Fibroblast of villous mesenchyme (primary cell): Measurements from ENCODE around the gene ZNF407. TPM values are rescaled to one million over a fixed set of nuclear protein-coding genes. Genes with fewer than 3 reads are reported as not detected.

Experiments used
- DNase-seq: peaks from one replicate; pipeline ENCODE4 v3.0.0-alpha.2; 2010; ENCODE audit warnings: low read depth
- H3K4me3 ChIP-seq: 2 replicates; pipeline ENCODE4 v1.5.1; 2011; ENCODE audit warnings: low read depth, mild to moderate bottlenecking, low read length
- CTCF ChIP-seq: IDR thresholded peaks from 2 replicates; pipeline ENCODE4 v1.5.1; 2012; ENCODE audit warnings: low read depth, mild to moderate bottlenecking, low read length; ENCODE audit not compliant: insufficient read depth
- total RNA-seq: library from RNA; depleted of rRNA; stranded (reverse); fragments of >200 nt; gene quantifications from 2 replicates; pipeline ENCODE4 v1.2.3, GENCODE V29; 2012

Gene ZNF407
- total RNA-seq, 1 donor, result 22.0 TPM

DNA sequence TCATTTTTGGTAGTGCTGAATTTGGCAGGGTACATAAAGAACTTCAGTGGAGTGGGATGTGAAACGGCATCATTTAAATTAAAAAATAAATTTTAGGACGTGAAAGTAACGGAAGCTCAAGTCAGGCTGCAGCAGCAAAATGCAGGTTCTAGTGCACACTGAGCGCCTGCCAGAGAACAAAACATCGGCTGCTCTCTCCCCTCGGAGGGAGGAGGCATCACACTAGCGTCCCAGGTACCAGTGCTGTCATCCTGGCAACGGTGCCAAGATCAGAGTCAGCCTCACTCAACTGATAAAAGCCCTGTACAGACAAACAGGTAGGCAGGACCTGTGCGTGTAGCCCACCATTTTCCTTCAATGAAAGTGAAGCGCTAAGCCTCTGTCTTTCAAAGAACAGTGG, 349.7 kb downstream of the ZNF407 start:
- no peak overlapping the region for H3K4me3 ChIP-seq
- no peak for TF ChIP-seq CTCF
- DNase-seq, result no peak

- TF ChIP-seq CTCF, result no peak
These were observed 350.2 kb downstream of the ZNF407 start for GRCh38 chr18:74947875-74948274.

GRCh38 chr18:74949611-74950010, 351.9 kb downstream of the ZNF407 start:
- no peak for TF ChIP-seq CTCF
- H3K4me3 ChIP-seq, result no peak overlapping the region
- no peak for DNase-seq

More at GRCh38 chr18:74947875-74948274, 350.2 kb downstream of the ZNF407 start:
- no peak for DNase-seq
- H3K4me3 ChIP-seq, result no peak overlapping the region

DNA sequence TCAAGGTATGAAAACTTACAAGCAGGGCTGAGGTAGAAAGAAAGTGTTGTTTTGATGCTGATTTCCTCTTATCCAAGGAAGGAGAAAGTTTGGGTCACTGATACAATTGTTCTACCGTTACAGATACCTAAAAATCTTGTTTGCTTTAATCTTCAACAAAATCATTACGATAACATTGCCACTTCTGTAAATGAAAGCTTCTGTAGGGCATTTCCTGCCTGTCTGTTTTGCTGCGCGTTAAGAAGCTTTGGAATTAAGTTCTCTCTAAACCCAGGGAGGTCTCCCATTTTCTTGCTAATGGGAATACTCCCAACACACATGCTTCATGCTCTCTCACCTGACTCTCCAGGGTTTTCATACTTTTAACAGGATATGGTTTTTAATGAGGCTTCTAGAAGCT, 352.8 kb downstream of the ZNF407 start:
- TF ChIP-seq CTCF, result no peak
- no peak overlapping the region for H3K4me3 ChIP-seq
- DNase-seq, result no peak

- TF ChIP-seq CTCF, result no peak
- peak; percentile 79 for DNase-seq
- no peak overlapping the region for H3K4me3 ChIP-seq
These were observed 353.6 kb downstream of the ZNF407 start for GRCh38 chr18:74951165-74951760.

DNA sequence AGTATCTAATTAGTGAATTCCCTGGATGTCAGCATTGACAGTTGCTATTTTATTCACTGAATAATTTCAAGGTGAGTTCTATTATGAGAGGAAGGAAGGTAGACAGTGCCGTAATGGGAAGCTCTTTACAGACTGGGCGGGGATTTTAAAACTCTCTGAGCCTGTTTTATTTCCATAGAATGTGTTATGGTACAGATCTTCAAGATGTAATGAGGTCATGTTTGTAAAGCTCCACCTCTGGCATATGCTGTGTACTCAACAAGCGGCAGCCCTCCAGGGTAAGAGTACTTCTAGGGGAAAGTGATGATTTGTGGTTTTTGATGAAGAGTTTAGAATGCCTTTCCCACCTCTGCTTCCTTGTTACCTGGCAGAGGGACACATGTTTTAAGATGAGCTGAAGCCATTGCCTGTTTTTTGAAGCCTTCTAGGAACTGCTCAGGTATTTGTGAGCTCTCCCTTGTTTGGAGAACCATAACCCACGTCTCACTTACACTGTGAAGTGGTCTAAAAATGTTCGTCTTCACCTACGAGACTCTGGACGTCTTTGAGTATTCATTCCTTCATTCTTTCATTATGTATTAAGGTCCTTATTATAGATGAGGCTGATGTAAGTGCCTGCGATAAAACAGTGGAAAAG, 360.0 kb downstream of the ZNF407 start:
- no peak for DNase-seq
- no peak for TF ChIP-seq CTCF
- no peak overlapping the region for H3K4me3 ChIP-seq

GRCh38 chr18:74959216-74959615, 361.5 kb downstream of the ZNF407 start:
- DNase-seq, result no peak
- H3K4me3 ChIP-seq, result no peak overlapping the region
- no peak for TF ChIP-seq CTCF
